ENCODE results near the gene RPL27A. TPM values are rescaled to one million over a fixed set of nuclear protein-coding genes. Genes with fewer than 3 reads are reported as not detected.

The RPL27A gene
- total and polyA plus RNA-seq, 2 donors (not counting 3 experiments of a cell fraction or from before 2014, with no cell fraction given), result 1,303 to 1,363 TPM

DNA sequence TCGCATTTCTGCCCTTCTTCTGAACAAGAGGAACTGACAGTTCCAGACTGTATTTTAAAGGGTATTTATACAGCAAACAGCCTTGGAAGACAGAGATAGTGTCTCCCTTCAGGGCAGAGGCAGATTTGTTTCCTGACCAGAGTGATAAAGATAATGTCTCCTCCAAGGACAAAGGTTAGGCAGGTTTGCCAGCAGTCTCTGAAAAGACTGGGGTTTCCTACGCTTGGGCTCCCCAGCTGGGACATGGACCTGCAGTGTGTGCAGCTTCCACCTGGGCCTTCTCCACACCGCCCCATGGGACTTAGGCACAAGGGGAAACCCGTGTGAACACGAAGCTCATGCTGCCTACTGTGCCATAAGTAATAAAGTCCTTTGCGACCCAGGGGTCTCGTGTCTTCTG lies 42.1 kb downstream of the RPL27A start:
- ChIA-PET POLR2A (no interaction called here), CTCF (no interaction called here)
- H3K9ac ChIP-seq (replicated peaks; ENCODE audit: extremely low read depth, insufficient read depth, low read length), result no peak overlapping the region
- H3K79me2 ChIP-seq (ENCODE audit: control insufficient read depth, insufficient read depth, low read length), result no peaks in the 10 kb centered on the region
- dilution Hi-C loops (cut with MboI; ENCODE audit: extremely low pct_ligation_motif_present, low sequenced_read_pairs) (no loop called here), intact Hi-C loops (cut with micrococcal nuclease) (no loop called here)
- H3K4me3 ChIP-seq (replicated peaks in 1 of 3; ENCODE audit: insufficient read depth in 1 of 3, low read depth in 1 of 3, low read length in 3 of 3), result no peak overlapping the region
- no peak overlapping the region for H3K4me2 ChIP-seq (ENCODE audit: insufficient read depth, low read length)
- H3K27me3 ChIP-seq (ENCODE audit: control insufficient read depth in 2 of 2, insufficient read depth in 2 of 2, low read length in 2 of 2), result no peaks in the 10 kb centered on the region
- no peaks in the 10 kb centered on the region for H4K20me1 ChIP-seq (replicated peaks; ENCODE audit: control insufficient read depth, extremely low read depth, insufficient read depth, low read length)
- FAIRE-seq, result no peak
- no TSS peak for BruUV-seq (replicated peaks)
- H3K9me1 ChIP-seq (replicated peaks; ENCODE audit: control insufficient read depth, extremely low read depth, insufficient read depth, low read length), result no peaks in the 10 kb centered on the region
- no peak for TF ChIP-seq POLR2AphosphoS5 (IDR thresholded peaks at IDR 0.05; ENCODE audit: insufficient read depth, low read depth, low read length)
- TF ChIP-seq, protein P1, sequence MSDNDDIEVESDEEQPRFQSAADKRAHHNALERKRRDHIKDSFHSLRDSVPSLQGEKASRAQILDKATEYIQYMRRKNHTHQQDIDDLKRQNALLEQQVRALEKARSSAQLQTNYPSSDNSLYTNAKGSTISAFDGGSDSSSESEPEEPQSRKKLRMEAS (IDR thresholded peaks at IDR 0.05; ENCODE audit: insufficient read depth, insufficient read length), result no peak
- no peak for TF ChIP-seq GATA2 (IDR thresholded peaks at IDR 0.05; ENCODE audit: insufficient read depth, insufficient read length, low read depth, low read length)
- TF ChIP-seq EZH2 (IDR thresholded peaks at IDR 0.05; ENCODE audit: borderline replicate concordance, low read depth, low read length, severe bottlenecking), result no peak
- TF ChIP-seq MYC (IDR thresholded peaks at IDR 0.05; ENCODE audit: low read depth, low read length), result no peak
- TF ChIP-seq JUN (IDR thresholded peaks at IDR 0.05; ENCODE audit: borderline replicate concordance, insufficient read depth, insufficient read length, low read depth), result no peak
- no peak for TF ChIP-seq POLR2A (IDR thresholded peaks at IDR 0.05; ENCODE audit: low read depth, low read length)
- TF ChIP-seq FOS (IDR thresholded peaks at IDR 0.05; ENCODE audit: borderline replicate concordance, insufficient read depth, low read length), result no peak
- H3K27ac ChIP-seq (ENCODE audit: insufficient read depth, low read depth, low read length), result no peak overlapping the region
- H2AFZ ChIP-seq (ENCODE audit: low read depth, low read length), result no peak overlapping the region
- H3K4me1 ChIP-seq (ENCODE audit: control insufficient read depth, extremely low read depth, insufficient read depth, low read length), result peaks cover 14% of the 10 kb centered on the region
- DNase-seq (ENCODE audit: low read depth, low spot score), result no peak
- H3K9me3 ChIP-seq (replicated peaks; ENCODE audit: control insufficient read depth, insufficient read depth, low read length), result no peaks in the 10 kb centered on the region
- H3K36me3 ChIP-seq (ENCODE audit: control insufficient read depth in 2 of 2, extremely low read depth in 1 of 2, insufficient read depth in 2 of 2, low read length in 2 of 2), result no peaks in the 10 kb centered on the region

DNA sequence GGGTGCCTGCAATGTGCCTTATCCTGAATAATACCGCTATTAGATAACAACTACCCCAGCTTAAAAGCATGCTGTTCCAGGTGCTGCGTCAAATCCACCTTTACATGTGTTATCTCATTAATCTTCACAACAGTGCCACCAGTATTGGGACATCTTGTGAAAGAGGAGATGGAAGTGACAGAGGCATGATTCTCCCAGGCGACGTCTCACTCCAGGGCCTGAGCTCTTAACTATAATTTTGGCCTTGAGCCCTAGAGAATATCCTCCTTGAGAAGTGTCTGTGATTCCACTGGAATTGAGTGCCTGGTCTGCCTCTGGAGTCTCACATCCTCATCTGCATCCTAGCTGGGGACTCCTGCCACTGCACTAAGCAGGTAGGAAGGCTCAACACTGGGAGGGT lies 43.8 kb downstream of the RPL27A start:
- no peaks in the 10 kb centered on the region for H3K36me3 ChIP-seq (ENCODE audit: control insufficient read depth in 2 of 2, extremely low read depth in 1 of 2, insufficient read depth in 2 of 2, low read length in 2 of 2)
- no peak overlapping the region for H3K9ac ChIP-seq (replicated peaks; ENCODE audit: extremely low read depth, insufficient read depth, low read length)
- H3K79me2 ChIP-seq (ENCODE audit: control insufficient read depth, insufficient read depth, low read length), result no peaks in the 10 kb centered on the region
- H3K27ac ChIP-seq (ENCODE audit: insufficient read depth, low read depth, low read length), result no peak overlapping the region
- peaks cover 6% of the 10 kb centered on the region for H3K4me1 ChIP-seq (ENCODE audit: control insufficient read depth, extremely low read depth, insufficient read depth, low read length)
- H3K9me3 ChIP-seq (replicated peaks; ENCODE audit: control insufficient read depth, insufficient read depth, low read length), result no peaks in the 10 kb centered on the region
- no peak overlapping the region for H3K4me2 ChIP-seq (ENCODE audit: insufficient read depth, low read length)
- no peaks in the 10 kb centered on the region for H3K9me1 ChIP-seq (replicated peaks; ENCODE audit: control insufficient read depth, extremely low read depth, insufficient read depth, low read length)
- no TSS peak for BruUV-seq (replicated peaks)
- CTCF ChIA-PET, result interaction anchor here (1.6 kb wide), 1 partner anchor 19 kb away, joined by 3 read pairs; no protein-coding TSS in a partner anchor
- no peak overlapping the region for H2AFZ ChIP-seq (ENCODE audit: low read depth, low read length)
- H4K20me1 ChIP-seq (replicated peaks; ENCODE audit: control insufficient read depth, extremely low read depth, insufficient read depth, low read length), result no peaks in the 10 kb centered on the region
- POLR2A ChIA-PET, result no interaction called here
- no peaks in the 10 kb centered on the region for H3K27me3 ChIP-seq (ENCODE audit: control insufficient read depth in 2 of 2, insufficient read depth in 2 of 2, low read length in 2 of 2)
- no peak for DNase-seq (ENCODE audit: low read depth, low spot score)
- no peak overlapping the region for H3K4me3 ChIP-seq (replicated peaks in 1 of 3; ENCODE audit: insufficient read depth in 1 of 3, low read depth in 1 of 3, low read length in 3 of 3)
- FAIRE-seq, result no peak
- dilution Hi-C loops (cut with MboI; ENCODE audit: extremely low pct_ligation_motif_present, low sequenced_read_pairs), result no loop called here
- intact Hi-C loops (cut with micrococcal nuclease), result no loop called here
- no peak for TF ChIP-seq POLR2A (IDR thresholded peaks at IDR 0.05; ENCODE audit: low read depth, low read length)
- TF ChIP-seq, protein P1 (IDR thresholded peaks at IDR 0.05; ENCODE audit: insufficient read depth, insufficient read length), result no peak

Data from endothelial cell of umbilical vein (primary cell).